A549 (cell line): Measurements from ENCODE around the gene DPYSL4. TPM values are rescaled to one million over a fixed set of nuclear protein-coding genes. Genes with fewer than 3 reads are reported as not detected.

Experiments
- ATAC-seq, 2 experiments: fragments of 200-7000 bp in 1 of 2; fragments of >200 bp in 1 of 2; cut with Nextera tagmentation in 1 of 2; cut with Tn5 transposase in 1 of 2; 3 replicates each; pipeline versions ENCODE4 v1.8.0 to v1.9.1; 2018 to 2020; ENCODE audit warnings: mild to moderate bottlenecking in 1 of 2, moderate library complexity in 1 of 2
- CTCF ChIA-PET: fragments of 300-600 bp; sonication (Branson Sonifier 250); formaldehyde crosslinking; extraction: SDS; loops from one replicate; lab custom pipeline; 2021; ENCODE audit warnings: antibody characterized with exemption, inconsistent platforms; lab: Yijun Ruan, JAX
- POLR2A ChIA-PET: fragments of 350-600 bp; formaldehyde crosslinking; extraction: SDS; loops from one replicate; lab custom pipeline; 2021; ENCODE audit warnings: antibody characterized with exemption, inconsistent platforms; lab: Yijun Ruan, JAX
- DNase-seq, 2 experiments: peaks; one replicate each; pipeline versions ENCODE4 v3.0.0 to v3.0.0-alpha.2; 2011 to 2016; ENCODE audit warnings: low read depth in 1 of 2, low spot score in 1 of 2
- FAIRE-seq: peaks from 2 replicates; lab custom pipeline; 2011; peaks lifted over from hg19 to GRCh38; lab: Jason Lieb, UNC
- H3K27ac ChIP-seq, 2 experiments: fragments of >200 bp; sonication (Bioruptor Twin); formaldehyde crosslinking; 3 replicates each; pipeline ENCODE4 v1.5.1; 2016 to 2017
- H3K4me1 ChIP-seq: fragments of >200 bp; sonication (Bioruptor Twin); formaldehyde crosslinking; 3 replicates; pipeline ENCODE4 v1.6.1; 2016
- H3K4me2 ChIP-seq: fragments of >200 bp; sonication (Bioruptor Twin); formaldehyde crosslinking; 3 replicates; pipeline ENCODE4 v1.6.1; 2016
- H3K4me3 ChIP-seq: fragments of >200 bp; sonication (Bioruptor Twin); formaldehyde crosslinking; 3 replicates; pipeline ENCODE4 v1.5.1; 2016
- H3K9me3 ChIP-seq: fragments of >200 bp; sonication (Bioruptor Twin); formaldehyde crosslinking; 3 replicates; pipeline ENCODE4 v1.6.1; 2016
- CHD4 ChIP-seq: fragments of 200-600 bp; sonication (generic); IDR thresholded peaks from 2 replicates; pipeline ENCODE4 v1.6.1; 2016; ENCODE audit warnings: antibody characterized with exemption, mild to moderate bottlenecking, borderline replicate concordance
- E2F6 ChIP-seq: IDR thresholded peaks from 2 replicates; pipeline ENCODE4 v1.6.1; 2012; ENCODE audit warnings: low read depth, borderline replicate concordance
- EHF ChIP-seq: fragments of 250-450 bp; sonication (Bioruptor Pico); IDR thresholded peaks from 2 replicates; pipeline ENCODE4 v1.5.0; 2020; ENCODE audit warnings: mild to moderate bottlenecking
- EHMT2 ChIP-seq: fragments of 200-600 bp; sonication (generic); IDR thresholded peaks from 2 replicates; pipeline ENCODE4 v1.6.1; 2016; ENCODE audit warnings: antibody characterized with exemption, low read depth, mild to moderate bottlenecking, moderate library complexity
- ESRRA ChIP-seq: fragments of 150-350 bp; IDR thresholded peaks from 2 replicates; pipeline ENCODE4 v1.6.1; 2014; ENCODE audit warnings: mild to moderate bottlenecking, low read length, borderline replicate concordance
- FOSB ChIP-seq: fragments of 250-450 bp; sonication (Bioruptor Pico); IDR thresholded peaks from 2 replicates; pipeline ENCODE4 v1.5.0; 2020; ENCODE audit warnings: mild to moderate bottlenecking, moderate library complexity
- FOSL2 ChIP-seq, 2 experiments: fragments of 450-650 bp in 1 of 2; fragments of >200 bp in 1 of 2; sonication (Bioruptor Twin) in 1 of 2; formaldehyde crosslinking; IDR thresholded peaks; 2 replicates each; pipeline versions ENCODE4 v1.5.0 to v1.6.1; 2016 to 2020; ENCODE audit warnings: mild to moderate bottlenecking in 1 of 2, moderate library complexity in 1 of 2
- FOXS1 ChIP-seq: fragments of 250-450 bp; sonication (Bioruptor Pico); IDR thresholded peaks from 2 replicates; pipeline ENCODE4 v1.5.0; 2020; ENCODE audit warnings: mild to moderate bottlenecking, moderate library complexity
- HEYL ChIP-seq: fragments of 250-450 bp; sonication (Bioruptor Pico); IDR thresholded peaks from 2 replicates; pipeline ENCODE4 v1.8.0; 2021; ENCODE audit warnings: mild to moderate bottlenecking, moderate library complexity
- JUN ChIP-seq, 2 experiments: fragments of >200 bp; sonication (Bioruptor Twin); formaldehyde crosslinking; IDR thresholded peaks; 2 replicates in 1 of 2; 3 replicates in 1 of 2; pipeline ENCODE4 v1.6.1; 2016 to 2017
- KDM5A ChIP-seq: fragments of 200-600 bp; sonication (generic); IDR thresholded peaks from 2 replicates; pipeline ENCODE4 v1.6.1; 2016; ENCODE audit warnings: antibody characterized with exemption, mild to moderate bottlenecking
- NFE2L2 ChIP-seq: fragments of 150-350 bp; conservative IDR thresholded peaks from 2 replicates; pipeline ENCODE4 v1.6.1; 2014; ENCODE audit warnings: low read length
- NPAS2 ChIP-seq: fragments of 250-450 bp; sonication (Bioruptor Pico); IDR thresholded peaks from 2 replicates; pipeline ENCODE4 v1.8.0; 2022; ENCODE audit warnings: mild to moderate bottlenecking, moderate library complexity, borderline replicate concordance
- PHF8 ChIP-seq: fragments of 200-600 bp; sonication (generic); IDR thresholded peaks from 2 replicates; pipeline ENCODE4 v1.6.1; 2016; ENCODE audit warnings: low read depth, mild to moderate bottlenecking, antibody characterized with exemption, moderate library complexity, borderline replicate concordance
- POLR2AphosphoS2 ChIP-seq: conservative IDR thresholded peaks from 2 replicates; pipeline ENCODE4 v1.6.1; 2012; ENCODE audit warnings: low read length, improper control_type of control experiment, inconsistent platforms
- RARB ChIP-seq: fragments of 250-450 bp; sonication (Bioruptor Pico); IDR thresholded peaks from 2 replicates; pipeline ENCODE4 v1.8.0; 2021; ENCODE audit warnings: mild to moderate bottlenecking, moderate library complexity
- RCOR1 ChIP-seq: fragments of 150-350 bp; IDR thresholded peaks from 2 replicates; pipeline ENCODE4 v1.6.1; 2014; ENCODE audit warnings: antibody characterized with exemption, low read length, low read depth
- RFX5 ChIP-seq: fragments of 450-650 bp; IDR thresholded peaks from 2 replicates; pipeline ENCODE4 v1.7.1; 2014; ENCODE audit warnings: antibody characterized with exemption, mild to moderate bottlenecking, moderate library complexity
- RNF2 ChIP-seq: fragments of 200-600 bp; sonication (generic); IDR thresholded peaks from 2 replicates; pipeline ENCODE4 v1.6.1; 2016; ENCODE audit warnings: low read depth, mild to moderate bottlenecking, antibody characterized with exemption, moderate library complexity, borderline replicate concordance
- SREBF2 ChIP-seq: fragments of 450-650 bp; IDR thresholded peaks from 2 replicates; pipeline ENCODE4 v1.6.1; 2014; ENCODE audit warnings: mild to moderate bottlenecking, moderate library complexity
- ZC3H11A ChIP-seq: fragments of 450-650 bp; IDR thresholded peaks from 2 replicates; pipeline ENCODE4 v1.6.1; 2014; ENCODE audit warnings: antibody characterized with exemption, mild to moderate bottlenecking
- ZNF302 ChIP-seq: fragments of 250-450 bp; sonication (Bioruptor Pico); IDR thresholded peaks from 2 replicates; pipeline ENCODE4 v1.9.0; 2021; ENCODE audit warnings: inconsistent platforms, mild to moderate bottlenecking, moderate library complexity
- WGBS: methylation state at CpG from one replicate; pipeline ENCODE4 v1.1.6; 2017; ENCODE audit errors: missing lambda C conversion rate; 5-methylcytosine and 5-hydroxymethylcytosine counted together
- polyA minus RNA-seq: library from RNA; depleted of rRNA, polyadenylated mRNA; stranded (reverse); fragments of >200 nt; gene quantifications from 2 replicates; pipeline ENCODE4 v1.2.3, GENCODE V29; 2011; rRNA and poly(A)+ RNA removed
- polyA plus RNA-seq, 4 experiments: library from polyadenylated mRNA; depleted of rRNA in 3 of 4; stranded (reverse); fragments of >200 nt; fragmentation: RNase III in 1 of 4; extraction: RNeasy Plus Mini Kit Qiagen cat#74134 plus additional on column Dnase treatment in 1 of 4; gene quantifications; 2 replicates in 3 of 4; 3 replicates in 1 of 4; pipeline ENCODE4 v1.2.3, GENCODE V29; 2011 to 2017
- TF ChIP-seq, protein P1 (sequence below): fragments of 250-450 bp; sonication (Bioruptor Pico); IDR thresholded peaks from 2 replicates; pipeline ENCODE4 v1.5.0; 2020; ENCODE audit warnings: low read depth, mild to moderate bottlenecking, moderate library complexity
- TF ChIP-seq, protein P2 (sequence below): fragments of 200-600 bp; sonication (generic); IDR thresholded peaks from 2 replicates; pipeline ENCODE4 v1.6.1; 2016; ENCODE audit warnings: antibody characterized with exemption, mild to moderate bottlenecking, moderate library complexity
- TF ChIP-seq, protein P3 (sequence below): fragments of 450-650 bp; IDR thresholded peaks from 2 replicates; pipeline ENCODE4 v1.6.1; 2014; ENCODE audit warnings: antibody characterized with exemption

Gene DPYSL4
- polyA plus RNA-seq (2011; rRNA removed) (2.9 and 3.9 TPM in 2 replicates), polyA plus RNA-seq (2017; fragmentation: RNase III; extraction: RNeasy Plus Mini Kit Qiagen cat#74134 plus additional on column Dnase treatment) (13.5 to 14.1 TPM (median 14.0 TPM) in 3 replicates), polyA minus RNA-seq (2.6 and 5.1 TPM in 2 replicates)
- polyA plus RNA-seq (2012; cell fraction: cytosol; rRNA removed) = 8.2 and 10.2 TPM in 2 replicates
- 29.3 and 36.3 TPM in 2 replicates for polyA plus RNA-seq (2012; cell fraction: nucleus; rRNA removed)

DNA sequence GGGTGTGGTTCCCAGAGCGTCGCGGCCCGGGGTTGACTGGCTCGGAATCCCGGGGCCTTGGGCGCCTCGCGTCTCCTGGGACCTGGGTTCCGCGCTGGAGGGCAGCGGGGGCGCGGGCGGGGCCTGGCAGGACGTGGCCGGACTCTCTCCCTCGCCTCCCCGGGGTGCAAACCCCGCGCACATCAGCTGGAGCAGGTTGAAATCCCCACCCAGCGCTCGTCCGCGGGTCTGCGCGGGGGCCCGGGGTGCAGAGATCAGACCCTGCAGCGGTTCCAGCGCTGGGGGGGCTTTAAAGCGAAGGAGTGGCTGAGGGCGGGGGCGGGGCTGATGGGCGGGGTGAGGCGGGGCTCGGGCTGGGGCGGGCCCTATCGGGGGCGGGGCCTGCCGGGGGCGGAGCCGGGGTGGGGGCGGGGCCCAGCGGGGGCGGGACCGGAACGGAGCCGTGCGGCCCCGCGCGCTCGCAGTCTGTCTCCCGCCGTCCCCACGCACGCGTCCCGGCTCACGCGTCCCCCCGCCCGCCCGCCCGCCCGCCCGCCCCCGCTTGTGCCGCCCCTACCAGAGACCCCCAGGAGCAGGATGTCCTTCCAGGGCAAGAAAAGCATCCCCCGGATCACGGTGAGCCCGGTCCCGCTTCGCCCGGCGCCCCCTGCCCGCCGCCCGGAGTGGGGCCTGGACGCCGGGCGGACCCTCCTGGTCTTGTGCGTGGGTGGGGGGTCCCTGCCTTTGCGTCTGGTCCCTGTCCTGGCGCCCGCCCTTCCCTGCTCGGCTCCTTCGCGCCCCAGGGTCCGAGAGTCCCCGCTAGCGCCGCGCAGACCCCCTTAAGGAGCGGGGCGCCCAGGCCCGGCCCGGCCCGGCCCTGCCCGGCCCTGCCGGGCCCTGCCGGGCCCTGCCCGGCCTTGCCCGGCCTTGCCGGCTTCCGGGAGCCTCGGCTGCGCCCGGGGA is at the start of gene DPYSL4:
DPYSL4 (plus strand) TSS at position 461 of the 942 bp plus-strand sequence; CDS start at position 577, 116 bp downstream.
- ChIA-PET CTCF (no interaction called here), POLR2A (no interaction called here)
- FAIRE-seq (no peak), ATAC-seq (peak; percentile 54 to 61), DNase-seq (peak in 1 of 2 experiments; percentile 36)
- Histone ChIP-seq H3K9me3 (no peaks in the 10 kb centered on the region), H3K27ac (peak within 1 kb of the TSS; percentile 60 to 83; a peak in 5 of 6 replicates), H3K4me1 (peaks cover 21% of the 10 kb centered on the region), H3K4me3 (peak within 1 kb of the TSS; percentile 73), H3K4me2 (peak within 1 kb of the TSS; percentile 100)
- no CpG with 5 or more reads among the region's 109 CpGs for WGBS
- TF ChIP-seq, protein P1, sequence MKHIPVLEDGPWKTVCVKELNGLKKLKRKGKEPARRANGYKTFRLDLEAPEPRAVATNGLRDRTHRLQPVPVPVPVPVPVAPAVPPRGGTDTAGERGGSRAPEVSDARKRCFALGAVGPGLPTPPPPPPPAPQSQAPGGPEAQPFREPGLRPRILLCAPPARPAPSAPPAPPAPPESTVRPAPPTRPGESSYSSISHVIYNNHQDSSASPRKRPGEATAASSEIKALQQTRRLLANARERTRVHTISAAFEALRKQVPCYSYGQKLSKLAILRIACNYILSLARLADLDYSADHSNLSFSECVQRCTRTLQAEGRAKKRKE = no peak
- TF ChIP-seq FOXS1 (CRISPR knock-in tag) = no peak
- no peak for TF ChIP-seq CHD4
- TF ChIP-seq SREBF2 = no peak
- no peak for TF ChIP-seq RCOR1
- TF ChIP-seq FOSB (CRISPR knock-in tag) = no peak
- no peak for TF ChIP-seq RFX5
- no peak for TF ChIP-seq RARB (CRISPR knock-in tag)
- no peak for TF ChIP-seq EHF
- no peak for TF ChIP-seq ZNF302 (CRISPR knock-in tag)
- no peak for TF ChIP-seq FOSL2 (IDR thresholded peaks at IDR 0.05)
- no peak for TF ChIP-seq FOSL2 (CRISPR knock-in tag; IDR thresholded peaks at IDR 0.05)
- TF ChIP-seq, protein P2, sequence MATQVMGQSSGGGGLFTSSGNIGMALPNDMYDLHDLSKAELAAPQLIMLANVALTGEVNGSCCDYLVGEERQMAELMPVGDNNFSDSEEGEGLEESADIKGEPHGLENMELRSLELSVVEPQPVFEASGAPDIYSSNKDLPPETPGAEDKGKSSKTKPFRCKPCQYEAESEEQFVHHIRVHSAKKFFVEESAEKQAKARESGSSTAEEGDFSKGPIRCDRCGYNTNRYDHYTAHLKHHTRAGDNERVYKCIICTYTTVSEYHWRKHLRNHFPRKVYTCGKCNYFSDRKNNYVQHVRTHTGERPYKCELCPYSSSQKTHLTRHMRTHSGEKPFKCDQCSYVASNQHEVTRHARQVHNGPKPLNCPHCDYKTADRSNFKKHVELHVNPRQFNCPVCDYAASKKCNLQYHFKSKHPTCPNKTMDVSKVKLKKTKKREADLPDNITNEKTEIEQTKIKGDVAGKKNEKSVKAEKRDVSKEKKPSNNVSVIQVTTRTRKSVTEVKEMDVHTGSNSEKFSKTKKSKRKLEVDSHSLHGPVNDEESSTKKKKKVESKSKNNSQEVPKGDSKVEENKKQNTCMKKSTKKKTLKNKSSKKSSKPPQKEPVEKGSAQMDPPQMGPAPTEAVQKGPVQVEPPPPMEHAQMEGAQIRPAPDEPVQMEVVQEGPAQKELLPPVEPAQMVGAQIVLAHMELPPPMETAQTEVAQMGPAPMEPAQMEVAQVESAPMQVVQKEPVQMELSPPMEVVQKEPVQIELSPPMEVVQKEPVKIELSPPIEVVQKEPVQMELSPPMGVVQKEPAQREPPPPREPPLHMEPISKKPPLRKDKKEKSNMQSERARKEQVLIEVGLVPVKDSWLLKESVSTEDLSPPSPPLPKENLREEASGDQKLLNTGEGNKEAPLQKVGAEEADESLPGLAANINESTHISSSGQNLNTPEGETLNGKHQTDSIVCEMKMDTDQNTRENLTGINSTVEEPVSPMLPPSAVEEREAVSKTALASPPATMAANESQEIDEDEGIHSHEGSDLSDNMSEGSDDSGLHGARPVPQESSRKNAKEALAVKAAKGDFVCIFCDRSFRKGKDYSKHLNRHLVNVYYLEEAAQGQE = no peak
- TF ChIP-seq RNF2 = peak; percentile 53; the same call in 1 of the 2 replicates
- TF ChIP-seq HEYL (CRISPR knock-in tag) = no peak
- no peak for TF ChIP-seq POLR2AphosphoS2
- no peak for TF ChIP-seq ESRRA
- TF ChIP-seq, protein P3, sequence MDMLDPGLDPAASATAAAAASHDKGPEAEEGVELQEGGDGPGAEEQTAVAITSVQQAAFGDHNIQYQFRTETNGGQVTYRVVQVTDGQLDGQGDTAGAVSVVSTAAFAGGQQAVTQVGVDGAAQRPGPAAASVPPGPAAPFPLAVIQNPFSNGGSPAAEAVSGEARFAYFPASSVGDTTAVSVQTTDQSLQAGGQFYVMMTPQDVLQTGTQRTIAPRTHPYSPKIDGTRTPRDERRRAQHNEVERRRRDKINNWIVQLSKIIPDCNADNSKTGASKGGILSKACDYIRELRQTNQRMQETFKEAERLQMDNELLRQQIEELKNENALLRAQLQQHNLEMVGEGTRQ = no peak
- no peak for TF ChIP-seq EHMT2
- TF ChIP-seq PHF8 = no peak
- no peak for TF ChIP-seq KDM5A
- TF ChIP-seq ZC3H11A = no peak
- TF ChIP-seq NPAS2 (CRISPR knock-in tag) = no peak
- TF ChIP-seq JUN (IDR thresholded peaks at IDR 0.05) = peak in 1 of 2 experiments; percentile 11; a peak in 1 of 5 replicates
- TF ChIP-seq NFE2L2 = no peak
- TF ChIP-seq E2F6 = 0 out of 2 replicates have a peak, but pooled peaks have one; percentile 35
